ENCODE measurements around the gene PTPRD.

The PTPRD gene

GRCh38 chr9:8388132-8388531 is 2224.7 kb downstream of the PTPRD start:
- no peak for DNase-seq

DNA sequence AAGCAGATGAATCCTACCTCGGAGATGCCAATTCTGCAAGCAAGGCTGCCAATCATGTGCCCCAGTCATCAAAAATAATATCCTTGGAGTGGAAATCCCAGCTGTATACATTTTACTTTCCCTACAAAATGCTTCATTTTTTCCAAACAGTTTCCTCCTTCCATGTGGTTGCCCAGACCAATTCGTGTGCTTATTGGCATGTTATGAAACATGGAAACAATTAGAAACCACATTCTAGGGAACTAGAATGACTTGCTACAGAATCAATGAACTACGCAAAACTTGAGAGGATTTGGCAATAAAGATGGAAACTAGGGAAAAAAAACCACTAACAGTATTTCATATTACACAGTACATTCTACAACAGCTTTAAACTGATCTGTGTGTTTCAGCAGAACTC is 2228.7 kb downstream of the PTPRD start:
- DNase-seq: no peak

GRCh38 chr9:8382777-8383527 is 2229.8 kb downstream of the PTPRD start:
- DNase-seq: no peak

- no peak for DNase-seq
Observed at GRCh38 chr9:8382266-8382665, 2230.5 kb downstream of the PTPRD start.

- DNase-seq: no peak
Observed at GRCh38 chr9:8381601-8382000, 2231.2 kb downstream of the PTPRD start.

DNA sequence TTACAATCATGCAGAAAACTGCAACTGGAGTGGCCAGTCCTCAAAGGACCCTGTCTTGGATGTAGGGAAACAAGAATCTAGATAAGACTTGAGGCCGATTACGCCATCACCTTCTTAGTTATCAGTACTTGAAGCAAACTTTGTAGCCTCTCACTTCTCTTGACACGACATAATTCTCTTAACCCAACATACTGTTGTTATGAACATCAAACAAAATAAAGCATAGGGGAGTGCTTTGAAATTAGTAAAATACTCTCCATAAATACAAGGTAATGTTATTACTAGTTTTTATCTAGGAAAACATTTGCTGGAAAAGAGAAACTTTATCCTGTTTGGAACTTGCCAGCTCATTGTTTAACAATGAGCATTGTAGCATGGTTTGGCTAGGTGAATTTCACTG is 2238.3 kb downstream of the PTPRD start:
- DNase-seq: no peak

- DNase-seq: no peak
Observed at GRCh38 chr9:8371686-8372085, 2241.1 kb downstream of the PTPRD start.

DNA sequence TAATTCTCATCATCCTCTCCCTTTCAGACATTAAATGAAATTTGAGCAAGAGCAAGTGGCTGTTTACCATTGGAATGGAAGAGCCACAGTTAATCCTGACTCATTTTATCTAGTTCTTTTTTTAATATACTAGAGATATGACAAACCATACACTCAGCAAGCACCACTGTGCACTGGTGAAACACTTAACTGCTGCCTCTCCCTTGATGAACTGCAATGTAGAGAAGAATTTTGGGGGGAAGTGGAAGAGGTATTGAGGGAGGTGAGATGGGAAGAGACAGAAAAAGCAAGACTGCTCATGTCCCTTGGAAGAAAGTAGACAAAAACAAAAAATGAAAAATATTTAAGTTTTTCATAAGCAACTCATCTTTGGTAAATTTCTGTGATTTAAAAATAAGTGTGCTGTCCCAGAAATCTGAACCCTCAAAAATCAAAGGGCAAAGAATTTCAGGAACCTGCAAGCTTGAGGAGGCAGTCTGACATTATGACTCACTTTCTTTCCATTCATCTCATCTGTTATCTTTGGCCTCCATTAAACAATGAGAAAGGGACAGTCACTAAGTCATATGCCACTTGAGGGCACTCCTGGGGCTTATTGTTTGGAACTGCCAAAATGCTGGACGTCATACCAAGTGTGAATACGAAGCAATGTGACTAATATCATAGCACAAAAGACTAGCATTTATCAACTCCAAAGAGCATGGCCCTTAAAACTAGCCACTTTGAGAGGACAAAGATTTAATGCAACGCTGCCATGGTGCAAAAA is 2246.5 kb downstream of the PTPRD start:
- no peak for DNase-seq

- DNase-seq: no peak
Observed at GRCh38 chr9:8365466-8366160, 2247.2 kb downstream of the PTPRD start.

DNA sequence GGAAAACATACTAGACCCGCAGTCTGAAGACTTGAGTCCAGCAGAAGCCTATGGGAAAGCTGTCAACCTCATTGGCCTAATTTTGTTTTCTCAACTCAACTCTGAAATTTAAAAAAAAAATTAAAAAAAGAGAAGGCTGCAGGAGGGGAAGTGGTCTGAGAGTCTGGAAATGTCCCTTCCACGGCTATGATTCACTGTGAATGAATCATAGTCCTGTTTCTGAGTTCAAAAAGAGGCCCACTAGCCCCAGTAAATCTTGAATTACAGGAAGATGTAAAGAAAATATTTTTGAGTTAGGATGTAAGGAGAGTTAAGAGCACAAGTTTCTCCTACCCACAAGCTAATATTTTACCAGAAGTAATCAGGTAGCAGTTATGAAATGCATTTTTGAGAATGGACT is 2247.8 kb downstream of the PTPRD start:
- no peak for DNase-seq

GRCh38 chr9:8364026-8364752 is 2248.6 kb downstream of the PTPRD start:
- DNase-seq: no peak

DNA sequence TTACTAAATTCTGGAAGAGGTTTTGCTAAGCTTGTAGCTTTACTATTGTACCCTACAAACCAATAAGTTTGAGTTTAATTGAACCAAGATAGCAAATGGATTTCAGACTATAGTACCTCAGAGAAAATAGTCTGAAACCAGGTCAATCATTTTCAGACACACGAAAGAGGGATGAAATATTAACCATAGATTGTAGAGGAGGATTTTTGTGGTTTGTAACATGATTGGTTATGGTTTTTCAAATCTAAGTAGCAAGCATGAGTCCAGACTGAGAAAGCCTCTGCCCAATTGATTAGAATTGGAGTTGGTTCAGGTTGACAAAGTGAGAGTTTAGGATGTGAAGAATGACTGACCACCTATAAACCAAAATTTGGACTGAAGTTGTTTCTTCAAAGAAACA is 2250.6 kb downstream of the PTPRD start:
- DNase-seq: no peak

- no peak for DNase-seq
Observed at GRCh38 chr9:8361364-8361763, 2251.4 kb downstream of the PTPRD start.

DNA sequence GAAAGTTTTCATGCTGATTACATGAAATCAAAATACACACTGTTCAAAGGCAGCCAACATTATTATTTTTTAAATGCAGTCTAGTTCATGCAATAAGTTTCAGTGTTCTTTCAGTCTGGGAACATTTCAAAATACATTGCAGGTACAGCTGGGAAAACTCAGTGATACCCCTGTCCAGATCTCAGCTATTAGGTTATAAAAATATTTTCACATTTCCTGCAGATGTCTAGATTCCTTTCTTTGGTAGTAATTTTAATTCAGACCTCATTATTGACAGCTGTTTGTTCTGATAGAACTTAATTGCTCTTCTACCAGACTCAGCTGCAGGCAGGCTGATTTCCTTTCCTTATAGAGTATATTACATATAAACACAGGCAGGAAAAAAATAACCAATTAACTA is 2256.4 kb downstream of the PTPRD start:
- DNase-seq: no peak

GRCh38 chr9:8351436-8351835 is 2261.4 kb downstream of the PTPRD start:
- peak; percentile 0 for DNase-seq

DNA sequence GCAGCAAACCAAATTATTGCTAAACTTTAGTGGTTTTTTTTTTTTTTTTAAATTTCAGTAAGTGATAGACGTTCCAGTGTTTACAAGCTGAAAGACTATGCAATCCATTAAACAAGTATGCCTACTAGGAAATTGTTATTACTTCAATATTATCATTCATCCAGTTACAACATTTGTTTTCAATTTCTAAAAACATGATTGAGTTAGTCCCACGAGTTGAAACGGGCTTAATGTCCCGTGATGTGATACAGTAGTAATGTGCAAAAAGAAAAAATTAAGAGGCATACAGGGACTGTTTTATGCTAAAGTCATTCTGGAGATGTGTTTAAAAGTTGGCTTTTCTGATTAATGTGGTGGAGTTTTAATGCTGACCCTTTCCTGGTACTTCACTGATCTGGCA is 2262.9 kb downstream of the PTPRD start:
- DNase-seq: no peak

DNA sequence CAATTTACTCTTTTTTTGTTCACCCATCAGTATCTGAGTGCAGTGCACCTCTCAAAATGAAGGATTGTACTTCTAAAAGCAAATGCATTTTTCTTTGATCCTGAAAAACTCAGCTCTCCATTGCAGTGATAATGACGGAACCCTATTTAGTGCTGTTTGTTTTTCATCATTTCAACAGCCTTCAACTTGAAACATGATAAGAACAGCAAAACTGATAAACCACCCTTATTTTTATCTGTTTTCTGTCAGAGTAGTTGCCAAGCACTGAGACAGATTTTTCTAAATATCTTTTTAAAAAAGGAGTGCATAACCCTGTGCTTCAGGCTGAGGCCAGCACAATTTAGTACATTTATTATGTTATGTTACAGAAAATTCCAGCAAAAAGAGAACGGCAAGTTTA is 2263.4 kb downstream of the PTPRD start:
- no peak for DNase-seq

DNA sequence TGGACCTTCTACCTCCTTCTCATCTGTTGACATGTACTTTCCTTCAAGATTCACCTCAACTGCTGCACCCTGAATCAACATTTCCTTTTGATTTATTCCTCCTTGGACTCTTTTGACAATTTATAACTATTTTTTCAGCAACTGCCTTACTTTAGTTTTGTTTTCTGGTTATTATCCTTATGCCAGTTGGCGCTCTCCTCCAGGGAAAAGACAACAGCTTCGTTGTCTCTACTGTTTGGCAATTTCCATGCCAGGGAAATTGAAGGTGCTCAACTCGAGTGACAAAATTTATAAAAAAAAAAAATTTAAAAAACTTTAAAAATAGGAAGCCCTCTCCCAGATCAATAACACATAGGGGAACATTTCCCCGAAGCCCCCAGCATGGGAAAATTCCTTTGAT is 2264.0 kb downstream of the PTPRD start:
- DNase-seq: no peak

DNA sequence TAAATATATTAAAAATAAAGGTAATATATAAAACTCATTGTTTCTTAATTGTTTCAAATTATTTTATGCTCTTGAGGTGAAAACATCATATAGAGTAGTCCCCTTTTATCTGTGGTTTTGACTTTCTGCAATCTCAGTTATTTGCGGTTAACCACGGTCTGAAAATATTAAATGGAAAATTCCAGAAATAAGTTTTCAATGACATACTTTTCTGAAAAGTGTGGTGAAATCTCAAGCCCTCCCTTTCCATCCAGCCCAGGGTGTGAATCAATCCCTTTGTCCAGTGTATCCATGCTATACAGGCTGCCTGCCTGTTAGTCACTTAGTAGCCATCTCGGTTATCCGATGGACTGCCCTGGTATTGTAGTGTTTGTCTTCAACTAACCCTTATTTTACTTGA is 2266.5 kb downstream of the PTPRD start:
- DNase-seq: no peak

GRCh38 chr9:8338767-8339510 is 2273.9 kb downstream of the PTPRD start:
- peak; percentile 19 for DNase-seq

DNA sequence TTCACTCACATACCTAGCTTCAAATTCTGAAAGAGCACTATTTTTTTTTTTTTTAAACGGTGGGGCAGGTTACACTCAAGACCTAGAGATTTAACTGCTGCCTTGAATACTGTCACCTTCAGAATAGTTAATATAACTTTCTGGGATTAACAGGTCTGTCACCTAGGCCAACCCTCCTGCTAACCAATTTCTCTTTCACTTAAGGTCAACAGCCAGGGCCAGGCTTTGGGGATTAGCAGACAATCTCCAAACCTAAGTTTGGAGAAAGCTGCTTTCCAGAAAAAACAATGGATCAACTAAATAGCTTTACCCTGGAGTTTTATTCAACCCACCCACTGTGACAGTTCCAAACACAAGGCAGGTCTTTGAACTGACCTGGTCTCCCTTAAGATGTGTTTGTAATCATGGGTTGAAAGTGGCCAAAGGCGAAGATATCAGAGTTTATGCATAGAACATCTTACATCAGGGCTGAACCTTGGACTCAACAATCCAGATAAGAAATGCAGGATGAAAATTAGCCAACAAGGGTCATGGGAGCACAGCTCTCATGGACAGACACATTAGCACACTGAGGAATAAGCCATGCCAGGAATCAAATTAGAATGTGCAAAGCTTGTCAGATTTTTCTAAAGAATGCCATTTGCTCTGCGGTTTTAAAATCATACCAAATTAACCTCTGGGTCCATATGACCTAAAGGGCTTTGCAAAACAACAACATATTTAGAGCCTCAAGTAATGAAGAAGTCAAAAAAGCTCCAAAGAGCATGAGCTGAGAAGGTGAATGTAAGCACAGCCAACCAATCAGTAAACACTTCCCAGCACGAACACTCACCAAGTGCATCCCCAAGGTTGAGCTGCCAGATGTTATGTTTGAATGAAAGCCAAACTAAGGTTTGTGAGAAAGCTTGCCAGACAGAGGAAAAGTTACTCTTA is 2274.7 kb downstream of the PTPRD start:
- DNase-seq: peak; percentile 19

Data from NCI-H1694 (cell line).